HepG2 (cell line): ENCODE results near the gene DMAP1. TPM values are rescaled to one million over a fixed set of nuclear protein-coding genes. Genes with fewer than 3 reads are reported as not detected.

Experiments
- ATAC-seq: fragments of 200-7000 bp; cut with Tn5 transposase; 3 replicates; pipeline ENCODE4 v1.9.1; 2020; ENCODE audit warnings: mild to moderate bottlenecking, moderate library complexity
- BruUV-seq: library from RNA; stranded (reverse); fragments of 400-500 nt; replicated peaks from 2 replicates; lab custom pipeline; 2021; lab: Mats Ljungman, UMichigan
- CTCF ChIA-PET: fragments of 300-600 bp; formaldehyde crosslinking; extraction: SDS; loops from one replicate; lab custom pipeline; 2021; ENCODE audit warnings: low total read pairs, inconsistent platforms, low intra/inter-chr PET ratio; lab: Yijun Ruan, JAX
- POLR2A ChIA-PET: fragments of 350-600 bp; sonication (Branson Sonifier 250); formaldehyde crosslinking; loops from one replicate; lab custom pipeline; 2020; ENCODE audit warnings: antibody characterized with exemption, inconsistent platforms; lab: Yijun Ruan, JAX
- DNase-seq: peaks from one replicate; pipeline ENCODE4 v3.0.0-alpha.2; 2015; ENCODE audit warnings: low spot score
- FAIRE-seq: peaks from 3 replicates; lab custom pipeline; 2011; peaks lifted over from hg19 to GRCh38; lab: Jason Lieb, UNC
- H2AFZ ChIP-seq: one replicate; pipeline ENCODE4 v1.6.1; 2011; ENCODE audit warnings: low read length, inconsistent platforms
- H3K27ac ChIP-seq: fragments of 300-600 bp; 3 replicates; pipeline ENCODE4 v1.8.0; 2011; ENCODE audit warnings: mixed run types, mild to moderate bottlenecking, mixed read lengths, low read length, inconsistent platforms; ENCODE audit not compliant: insufficient read depth; ENCODE audit errors: extremely low read length
- H3K27me3 ChIP-seq, 2 experiments: fragments of 200-600 bp in 1 of 2; 2 replicates in 1 of 2; 3 replicates in 1 of 2; pipeline versions ENCODE4 v1.6.0 to v1.8.0; 2011; ENCODE audit warnings: low read length in 2 of 2, mild to moderate bottlenecking in 2 of 2, moderate library complexity in 2 of 2, inconsistent platforms in 1 of 2; ENCODE audit not compliant: insufficient read depth in 2 of 2, control insufficient read depth in 1 of 2
- H3K36me3 ChIP-seq, 2 experiments: fragments of 200-600 bp in 1 of 2; replicated peaks in 1 of 2; 2 replicates in 1 of 2; 3 replicates in 1 of 2; pipeline versions ENCODE4 v1.5.1 to v1.8.0; 2011; ENCODE audit warnings: low read length in 2 of 2, inconsistent platforms in 1 of 2; ENCODE audit not compliant: insufficient read depth in 2 of 2, control insufficient read depth in 1 of 2
- H3K4me1 ChIP-seq: 2 replicates; pipeline ENCODE4 v1.5.1; 2012; ENCODE audit warnings: low read length, inconsistent platforms; ENCODE audit not compliant: insufficient read depth
- H3K4me2 ChIP-seq: 2 replicates; pipeline ENCODE4 v1.6.0; 2011; ENCODE audit warnings: low read depth, low read length, inconsistent platforms
- H3K4me3 ChIP-seq, 3 experiments: fragments of 200-600 bp in 1 of 3; sonication (generic), shearing (Covaris generic) in 1 of 3; replicated peaks in 1 of 3; 2 replicates each; pipeline ENCODE4 v1.5.1; 2011 to 2016; ENCODE audit warnings: low read length in 3 of 3, inconsistent platforms in 2 of 3, low read depth in 2 of 3, mild to moderate bottlenecking in 2 of 3, control low read depth in 1 of 3, mixed read lengths in 1 of 3; ENCODE audit not compliant: insufficient read depth in 1 of 3
- H3K79me2 ChIP-seq: one replicate; pipeline ENCODE4 v1.6.1; 2011; ENCODE audit warnings: low read length, inconsistent platforms; ENCODE audit not compliant: insufficient read depth
- H3K9ac ChIP-seq: 2 replicates; pipeline ENCODE4 v1.6.0; 2011; ENCODE audit warnings: mild to moderate bottlenecking, low read depth, low read length, inconsistent platforms; ENCODE audit not compliant: insufficient read depth
- H3K9me3 ChIP-seq: 2 replicates; pipeline ENCODE4 v1.5.1; 2012; ENCODE audit warnings: mild to moderate bottlenecking, low read length
- H4K20me1 ChIP-seq: 2 replicates; pipeline ENCODE4 v1.6.0; 2011; ENCODE audit warnings: inconsistent platforms, mild to moderate bottlenecking, low read length, moderate library complexity; ENCODE audit not compliant: insufficient read depth
- DPF2 ChIP-seq: sonication (generic); formaldehyde crosslinking; IDR thresholded peaks from 2 replicates; pipeline ENCODE4 v1.4.0; 2020; ENCODE audit warnings: mild to moderate bottlenecking, low read depth, missing genetic modification reagents, borderline replicate concordance
- DR1 ChIP-seq: sonication (generic); formaldehyde crosslinking; IDR thresholded peaks from 2 replicates; pipeline ENCODE4 v1.8.0; 2021; ENCODE audit warnings: mild to moderate bottlenecking, missing genetic modification reagents, inconsistent platforms
- SMC3 ChIP-seq: IDR thresholded peaks from 2 replicates; pipeline ENCODE4 v1.6.1; 2011; ENCODE audit warnings: low read length, improper control_type of control experiment
- SPEN ChIP-seq: sonication (generic); formaldehyde crosslinking; IDR thresholded peaks from 2 replicates; pipeline ENCODE4 v1.5.1; 2020; ENCODE audit warnings: low read depth, mild to moderate bottlenecking, missing genetic modification reagents
- TFDP1 ChIP-seq: IDR thresholded peaks from 2 replicates; pipeline ENCODE4 v1.6.1; 2016; ENCODE audit warnings: missing compliant biosample characterization, missing genetic modification reagents, borderline replicate concordance
- ZNF614 ChIP-seq: IDR thresholded peaks from 2 replicates; pipeline ENCODE4 v1.6.1; 2018; ENCODE audit warnings: missing biosample characterization, missing genetic modification reagents, inconsistent platforms, borderline replicate concordance
- WGBS: methylation state at CpG from one replicate; pipeline ENCODE4 v1.1.6; 2017; ENCODE audit warnings: low lambda C conversion rate; 5-methylcytosine and 5-hydroxymethylcytosine counted together
- in situ Hi-C: cut with HindIII; loops from 2 replicates; pipeline ENCODE4 v1.10.0; 2017; ENCODE audit warnings: low pct_unique_long_range_greater_than_20kb; ENCODE audit not compliant: extremely low pct_ligation_motif_present
- intact Hi-C: fragments of 100-400 bp; cut with micrococcal nuclease; formaldehyde crosslinking; loops from one replicate; pipeline ENCODE4 v1.10.0; 2022; ENCODE audit not compliant: unreplicated experiment
- polyA plus RNA-seq, 8 experiments: library from polyadenylated mRNA; depleted of rRNA in 3 of 8; stranded (reverse) in 7 of 8; unstranded in 1 of 8; fragments of >200 nt; fragmentation: Illumina TruSeq in 4 of 8; extraction: Trizol in 4 of 8; gene quantifications; 2 replicates each; pipeline versions ENCODE4 v1.2.1 to v1.2.3, GENCODE V29; 2011 to 2016; ENCODE audit warnings: low read depth in 4 of 8, missing spikeins in 1 of 8, mixed read lengths in 1 of 8; ENCODE audit not compliant: insufficient read depth in 1 of 8
- total RNA-seq, 5 experiments: library from RNA; depleted of rRNA; stranded (reverse); fragments of >200 nt; fragmentation: Illumina TruSeq; extraction: Trizol; gene quantifications; 2 replicates each; pipeline ENCODE4 v1.2.3, GENCODE V29; 2016; ENCODE audit warnings: low read depth in 1 of 5
- TF ChIP-seq, protein P1 (sequence below): sonication (generic); formaldehyde crosslinking; IDR thresholded peaks from 2 replicates; pipeline ENCODE4 v1.8.0; 2022; ENCODE audit warnings: missing genetic modification reagents, mild to moderate bottlenecking, moderate library complexity, borderline replicate concordance
- TF ChIP-seq, protein P2 (sequence below): sonication (generic); formaldehyde crosslinking; IDR thresholded peaks from 2 replicates; pipeline ENCODE4 v1.5.0; 2020; ENCODE audit warnings: mild to moderate bottlenecking, missing genetic modification reagents, borderline replicate concordance

The DMAP1 gene
- total and polyA plus RNA-seq, 2 of the 13 experiments (the other 11 are each of a cell fraction or from before 2014, with no cell fraction given), result 17.6 to 32.7 TPM

DNA sequence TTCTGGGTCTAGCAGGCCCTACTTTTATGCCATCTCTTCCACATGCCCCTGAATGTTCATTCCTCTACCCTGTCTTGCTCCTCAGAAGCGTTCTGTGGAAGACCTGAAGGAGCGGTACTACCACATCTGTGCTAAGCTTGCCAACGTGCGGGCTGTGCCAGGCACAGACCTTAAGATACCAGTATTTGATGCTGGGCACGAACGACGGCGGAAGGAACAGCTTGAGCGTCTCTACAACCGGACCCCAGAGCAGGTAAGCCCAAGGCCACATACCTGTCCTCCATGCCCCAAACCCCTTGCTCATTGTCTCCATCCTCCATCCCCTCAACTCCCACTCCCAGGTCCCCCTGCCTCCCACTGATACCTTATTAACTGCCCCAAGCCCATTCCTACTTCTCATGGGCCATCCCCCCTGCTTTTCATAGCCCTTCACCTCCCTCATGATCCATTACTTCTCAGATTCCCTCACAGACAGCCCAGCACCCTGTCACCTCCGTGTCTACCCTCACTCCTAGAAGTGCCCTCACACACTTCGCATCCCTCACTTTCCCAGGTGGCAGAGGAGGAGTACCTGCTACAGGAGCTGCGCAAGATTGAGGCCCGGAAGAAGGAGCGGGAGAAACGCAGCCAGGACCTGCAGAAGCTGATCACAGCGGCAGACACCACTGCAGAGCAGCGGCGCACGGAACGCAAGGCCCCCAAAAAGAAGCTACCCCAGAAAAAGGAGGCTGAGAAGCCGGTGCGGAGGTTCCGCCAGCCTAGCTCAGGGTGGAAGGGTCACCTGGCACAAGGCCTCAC, 5.4 kb downstream of the DMAP1 start (continued):
- TF ChIP-seq, protein P1, sequence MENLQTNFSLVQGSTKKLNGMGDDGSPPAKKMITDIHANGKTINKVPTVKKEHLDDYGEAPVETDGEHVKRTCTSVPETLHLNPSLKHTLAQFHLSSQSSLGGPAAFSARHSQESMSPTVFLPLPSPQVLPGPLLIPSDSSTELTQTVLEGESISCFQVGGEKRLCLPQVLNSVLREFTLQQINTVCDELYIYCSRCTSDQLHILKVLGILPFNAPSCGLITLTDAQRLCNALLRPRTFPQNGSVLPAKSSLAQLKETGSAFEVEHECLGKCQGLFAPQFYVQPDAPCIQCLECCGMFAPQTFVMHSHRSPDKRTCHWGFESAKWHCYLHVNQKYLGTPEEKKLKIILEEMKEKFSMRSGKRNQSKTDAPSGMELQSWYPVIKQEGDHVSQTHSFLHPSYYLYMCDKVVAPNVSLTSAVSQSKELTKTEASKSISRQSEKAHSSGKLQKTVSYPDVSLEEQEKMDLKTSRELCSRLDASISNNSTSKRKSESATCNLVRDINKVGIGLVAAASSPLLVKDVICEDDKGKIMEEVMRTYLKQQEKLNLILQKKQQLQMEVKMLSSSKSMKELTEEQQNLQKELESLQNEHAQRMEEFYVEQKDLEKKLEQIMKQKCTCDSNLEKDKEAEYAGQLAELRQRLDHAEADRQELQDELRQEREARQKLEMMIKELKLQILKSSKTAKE (CRISPR knock-in tag), result no peak
- no peak for TF ChIP-seq DR1 (CRISPR knock-in tag)

DNA sequence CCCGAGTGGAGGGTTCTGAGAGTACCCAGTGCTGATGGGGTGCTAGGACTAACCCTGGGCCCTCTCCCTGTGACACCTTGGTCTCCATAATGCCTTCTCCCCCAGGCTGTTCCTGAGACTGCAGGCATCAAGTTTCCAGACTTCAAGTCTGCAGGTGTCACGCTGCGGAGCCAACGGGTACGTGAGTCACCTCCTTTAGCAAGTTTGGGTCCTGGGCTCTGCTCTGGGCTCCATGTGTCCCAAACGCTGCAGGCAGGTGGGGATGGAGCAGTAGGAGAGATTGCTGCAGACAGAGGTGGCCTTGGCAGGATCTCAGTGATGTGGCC, 6.0 kb downstream of the DMAP1 start:
- ChIA-PET CTCF (interaction anchor here (3.3 kb wide), 1 partner anchor 76 kb away, joined by 21 read pairs; no protein-coding TSS in a partner anchor), POLR2A (no interaction called here)
- BruUV-seq, result no TSS peak
- Histone ChIP-seq H3K36me3 (peaks cover 20 to 53% of the 10 kb centered on the region in 2 experiments), H4K20me1 (no peaks in the 10 kb centered on the region), H3K4me1 (peaks cover 19% of the 10 kb centered on the region), H3K9ac (no peak overlapping the region), H3K4me2 (no peak overlapping the region), H3K4me3 (no peak overlapping the region), H3K79me2 (no peaks in the 10 kb centered on the region), H2AFZ (no peak overlapping the region), H3K27me3 (no peaks in the 10 kb centered on the region; a peak in 1 of 5 replicates), H3K9me3 (no peaks in the 10 kb centered on the region), H3K27ac (no peak overlapping the region)
- intact Hi-C loops (loop anchor here (2.0 kb wide), 1 partner anchor 376 kb away; no protein-coding TSS in a partner anchor), in situ Hi-C loops (loop anchor here (5.0 to 25.0 kb wide), 2 partner anchors 73 to 368 kb away; no protein-coding TSS in a partner anchor)
- DNase-seq (no peak), FAIRE-seq (no peak), ATAC-seq (no peak)
- TF ChIP-seq TFDP1 (CRISPR knock-in tag), result no peak
- no peak for TF ChIP-seq DPF2 (CRISPR knock-in tag)
- no peak for TF ChIP-seq ZNF614 (CRISPR knock-in tag)
- TF ChIP-seq SMC3, result no peak
- TF ChIP-seq, protein P2, sequence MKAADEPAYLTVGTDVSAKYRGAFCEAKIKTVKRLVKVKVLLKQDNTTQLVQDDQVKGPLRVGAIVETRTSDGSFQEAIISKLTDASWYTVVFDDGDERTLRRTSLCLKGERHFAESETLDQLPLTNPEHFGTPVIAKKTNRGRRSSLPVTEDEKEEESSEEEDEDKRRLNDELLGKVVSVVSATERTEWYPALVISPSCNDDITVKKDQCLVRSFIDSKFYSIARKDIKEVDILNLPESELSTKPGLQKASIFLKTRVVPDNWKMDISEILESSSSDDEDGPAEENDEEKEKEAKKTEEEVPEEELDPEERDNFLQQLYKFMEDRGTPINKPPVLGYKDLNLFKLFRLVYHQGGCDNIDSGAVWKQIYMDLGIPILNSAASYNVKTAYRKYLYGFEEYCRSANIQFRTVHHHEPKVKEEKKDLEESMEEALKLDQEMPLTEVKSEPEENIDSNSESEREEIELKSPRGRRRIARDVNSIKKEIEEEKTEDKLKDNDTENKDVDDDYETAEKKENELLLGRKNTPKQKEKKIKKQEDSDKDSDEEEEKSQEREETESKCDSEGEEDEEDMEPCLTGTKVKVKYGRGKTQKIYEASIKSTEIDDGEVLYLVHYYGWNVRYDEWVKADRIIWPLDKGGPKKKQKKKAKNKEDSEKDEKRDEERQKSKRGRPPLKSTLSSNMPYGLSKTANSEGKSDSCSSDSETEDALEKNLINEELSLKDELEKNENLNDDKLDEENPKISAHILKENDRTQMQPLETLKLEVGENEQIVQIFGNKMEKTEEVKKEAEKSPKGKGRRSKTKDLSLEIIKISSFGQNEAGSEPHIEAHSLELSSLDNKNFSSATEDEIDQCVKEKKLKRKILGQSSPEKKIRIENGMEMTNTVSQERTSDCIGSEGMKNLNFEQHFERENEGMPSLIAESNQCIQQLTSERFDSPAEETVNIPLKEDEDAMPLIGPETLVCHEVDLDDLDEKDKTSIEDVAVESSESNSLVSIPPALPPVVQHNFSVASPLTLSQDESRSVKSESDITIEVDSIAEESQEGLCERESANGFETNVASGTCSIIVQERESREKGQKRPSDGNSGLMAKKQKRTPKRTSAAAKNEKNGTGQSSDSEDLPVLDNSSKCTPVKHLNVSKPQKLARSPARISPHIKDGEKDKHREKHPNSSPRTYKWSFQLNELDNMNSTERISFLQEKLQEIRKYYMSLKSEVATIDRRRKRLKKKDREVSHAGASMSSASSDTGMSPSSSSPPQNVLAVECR (CRISPR knock-in tag), result no peak
- no peak for TF ChIP-seq SPEN (CRISPR knock-in tag)
- WGBS, result no CpG with 5 or more reads among the region's 6 CpGs
